Lung (tissue), 16 donors: ENCODE data around the gene PARD3. TPM values are rescaled to one million over a fixed set of nuclear protein-coding genes. Genes with fewer than 3 reads are reported as not detected.

Experiments used
- ATAC-seq: fragments of 200-7000 bp; cut with Tn5 transposase; one replicate; pipeline ENCODE4 v1.9.1; 2020; ENCODE audit warnings: moderate number of reproducible peaks; ENCODE audit not compliant: insufficient read depth, low FRiP score
- DNase-seq, 3 donors: peaks; one replicate each; pipeline ENCODE4 v3.0.0-alpha.2; 2013 to 2017
- H3K27ac ChIP-seq, 2 donors: one replicate each; pipeline ENCODE4 v1.5.1; 2013; ENCODE audit warnings: mild to moderate bottlenecking in 2 of 2, moderate library complexity in 2 of 2, control low read depth in 1 of 2, inconsistent platforms in 1 of 2, low read depth in 1 of 2, low read length in 1 of 2
- H3K27me3 ChIP-seq, 3 donors: one replicate each; pipeline ENCODE4 v1.5.1; 2013; ENCODE audit warnings: low read length in 2 of 3; ENCODE audit not compliant: control insufficient read depth in 3 of 3, insufficient read depth in 3 of 3
- H3K36me3 ChIP-seq, 4 donors: one replicate each; pipeline ENCODE4 v1.5.1; 2013; ENCODE audit warnings: low read length in 4 of 4, mild to moderate bottlenecking in 1 of 4, moderate library complexity in 1 of 4; ENCODE audit not compliant: control insufficient read depth in 4 of 4, insufficient read depth in 4 of 4
- H3K4me1 ChIP-seq, 5 donors: one replicate each; pipeline ENCODE4 v1.5.1; 2013; ENCODE audit warnings: low read length in 5 of 5, mild to moderate bottlenecking in 2 of 5, moderate library complexity in 1 of 5; ENCODE audit not compliant: control insufficient read depth in 5 of 5, insufficient read depth in 5 of 5
- H3K4me3 ChIP-seq: one replicate; pipeline ENCODE4 v1.5.1; 2013; ENCODE audit warnings: mild to moderate bottlenecking, control low read depth, moderate library complexity
- H3K9ac ChIP-seq, 2 donors: one replicate each; pipeline ENCODE4 v1.5.1; 2013; ENCODE audit warnings: low read length in 2 of 2, control low read depth in 1 of 2; ENCODE audit not compliant: insufficient read depth in 1 of 2
- H3K9me3 ChIP-seq, 4 donors: one replicate each; pipeline ENCODE4 v1.5.1; 2013; ENCODE audit warnings: low read length in 3 of 4, mild to moderate bottlenecking in 1 of 4, moderate library complexity in 1 of 4; ENCODE audit not compliant: control insufficient read depth in 4 of 4, insufficient read depth in 3 of 4
- CTCF ChIP-seq: IDR thresholded peaks from 2 replicates; pipeline ENCODE4 v1.5.1; 2012; ENCODE audit warnings: mild to moderate bottlenecking; ENCODE audit errors: control extremely low read depth, extremely low read depth
- WGBS, 2 donors: extraction: QIAGEN DNeasy Blood & Tissue Kit; methylation state at CpG; one replicate each; pipeline ENCODE4 v1.1.7; 2013; 5-methylcytosine and 5-hydroxymethylcytosine counted together
- long read RNA-seq, 5 donors: transcript quantifications; one replicate each; lab custom pipeline, GENCODE V29; 2026
- polyA plus RNA-seq, 2 donors: library from polyadenylated mRNA; stranded (reverse); fragments of 200-250 nt; gene quantifications; one replicate each; pipeline ENCODE4 v1.2.1, GENCODE V29; 2013
- total RNA-seq, 2 donors: library from RNA; depleted of rRNA in 1 of 2; stranded (reverse); fragments of >200 nt in 1 of 2; gene quantifications; one replicate each; pipeline ENCODE4 v1.2.1, GENCODE V29; 2014 to 2021
- donor health status: control.
- donor health status: control.
- donor health status: Bipolar disorder and iron deficiency.
- donor health status: healthy.
- donor health status: DM: yes; HTN: yes; CAD: no.

The PARD3 gene
- 10 to 100 TPM; 28.8 to 69.2 TPM for total RNA-seq
- polyA plus RNA-seq = 10 to 100 TPM; 10.3 to 26.3 TPM
- long read RNA-seq, donor 1 = 0 reads
- long read RNA-seq, donor 2, partial matches to known transcripts = 8 of 8 reads
- long read RNA-seq, donor 2, other reads (novel, unspliced or antisense) = 0 of 8 reads
- long read RNA-seq, donor 3 = 0 reads
- long read RNA-seq, donor 4 = 0 reads
- long read RNA-seq, donor 5, partial matches to known transcripts = 20 of 20 reads
- long read RNA-seq, donor 5, other reads (novel, unspliced or antisense) = 0 of 20 reads

- no peak for TF ChIP-seq CTCF
- no peaks in the 10 kb centered on the region for H3K36me3 ChIP-seq
- 0 to 1% methylated on average over 31 to 75 of the region's 82 CpGs for WGBS, 2 donors
- ATAC-seq (peak; percentile 59), DNase-seq (peak; percentile 79 to 90 (median 88))
- H3K4me3 ChIP-seq = peak within 1 kb of the TSS; percentile 87
- no peaks in the 10 kb centered on the region for H3K9me3 ChIP-seq
- H3K9ac ChIP-seq = peak within 1 kb of the TSS; percentile 33 to 74
- H3K27me3 ChIP-seq = no peaks in the 10 kb centered on the region
- H3K27ac ChIP-seq = peak within 1 kb of the TSS; percentile 85 to 90
- peaks cover 2 to 31% (median 9%) of the 10 kb centered on the region in 5 donors for H3K4me1 ChIP-seq
These were observed at the start of gene PARD3 for GRCh38 chr10:34815185-34816084. TSS of gene PARD3 (minus strand) at chr10:34815296. CDS start at chr10:34814995, 301 bp downstream.

GRCh38 chr10:34864149-34865067 is 49.3 kb upstream of the PARD3 start:
- Histone ChIP-seq H3K4me3 (no peak overlapping the region), H3K4me1 (peaks cover 0 to 19% (median 2%) of the 10 kb centered on the region in 5 donors), H3K27me3 (no peaks in the 10 kb centered on the region), H3K9ac (no peak overlapping the region), H3K27ac (no peak overlapping the region), H3K9me3 (no peaks in the 10 kb centered on the region), H3K36me3 (no peaks in the 10 kb centered on the region)
- ATAC-seq (no peak), DNase-seq (peak in 2 of 3 donors; percentile 69 to 76)
- TF ChIP-seq CTCF = no peak
- WGBS, 2 donors = 42 to 54% methylated on average over 12 of the region's 12 CpGs

- WGBS, 2 donors = 80 to 91% methylated on average over 3 of the region's 3 CpGs
These were observed 47.8 kb upstream of the PARD3 start for GRCh38 chr10:34862892-34863291.

More at GRCh38 chr10:34862892-34863291, 47.8 kb upstream of the PARD3 start:
- no peak for TF ChIP-seq CTCF
- H3K4me1 ChIP-seq = peaks cover 0 to 19% (median 2%) of the 10 kb centered on the region in 5 donors
- H3K27me3 ChIP-seq = no peaks in the 10 kb centered on the region
- no peak overlapping the region for H3K4me3 ChIP-seq
- H3K36me3 ChIP-seq = no peaks in the 10 kb centered on the region
- no peak overlapping the region for H3K27ac ChIP-seq
- DNase-seq (no peak), ATAC-seq (no peak)
- no peak overlapping the region for H3K9ac ChIP-seq
- H3K9me3 ChIP-seq = no peaks in the 10 kb centered on the region
